Naive thymus-derived CD8-positive, alpha-beta T cell (primary cell): ENCODE results near the gene DGKI. TPM values are rescaled to one million over a fixed set of nuclear protein-coding genes. Genes with fewer than 3 reads are reported as not detected.

Experiments
- ATAC-seq, 2 donors: fragments of 150-1000 bp; cut with Tn5 transposase in 1 of 2; sonication (Bioruptor Pico), chemical (Tn5 transposase) in 1 of 2; 1 replicate in 1 of 2; 2 replicates in 1 of 2; pipeline ENCODE4 v1.10.0; 2021; ENCODE audit warnings: mild to moderate bottlenecking in 2 of 2, moderate library complexity in 2 of 2
- POLR2A ChIA-PET: fragments of 350-600 bp; sonication (Branson Sonifier 250); formaldehyde crosslinking; loops from one replicate; lab custom pipeline; 2021; ENCODE audit warnings: antibody characterized with exemption; lab: Charles Lee
- DNase-seq, 10 donors: peaks; one replicate each; pipeline versions ENCODE4 v3.0.0 to v3.0.0-alpha.2; 2020 to 2022
- H3K27ac Mint-ChIP-seq, 10 donors: one replicate each; pipeline ENCODE4 v1.8.0; 2020 to 2022; ENCODE audit warnings: mild to moderate bottlenecking in 10 of 10, mixed read lengths in 10 of 10, moderate library complexity in 4 of 10, inconsistent platforms in 1 of 10
- H3K27me3 Mint-ChIP-seq, 5 donors: one replicate each; pipeline ENCODE4 v1.8.0; 2021 to 2022; ENCODE audit warnings: mixed read lengths in 5 of 5
- H3K36me3 Mint-ChIP-seq, 3 donors: one replicate each; pipeline ENCODE4 v1.8.0; 2020 to 2022; ENCODE audit warnings: mixed read lengths in 3 of 3, mild to moderate bottlenecking in 2 of 3, inconsistent platforms in 1 of 3
- H3K4me1 Mint-ChIP-seq, 4 donors: one replicate each; pipeline ENCODE4 v1.8.0; 2021 to 2022; ENCODE audit warnings: mixed read lengths in 4 of 4
- H3K4me3 Mint-ChIP-seq, 10 donors: one replicate each; pipeline ENCODE4 v1.8.0; 2020 to 2022; ENCODE audit warnings: mild to moderate bottlenecking in 10 of 10, mixed read lengths in 10 of 10, moderate library complexity in 6 of 10, inconsistent platforms in 1 of 10
- H3K9me3 Mint-ChIP-seq, 9 donors: one replicate each; pipeline ENCODE4 v1.8.0; 2020 to 2022; ENCODE audit warnings: mixed read lengths in 9 of 9, mild to moderate bottlenecking in 3 of 9, inconsistent platforms in 1 of 9, moderate library complexity in 1 of 9
- polyA plus RNA-seq, 3 donors: library from polyadenylated mRNA; unstranded; fragments of 300-500 nt; fragmentation: Illumina TruSeq; gene quantifications; one replicate each; pipeline ENCODE4 v1.2.3, GENCODE V29; 2021
- total RNA-seq, 8 experiments: library from RNA in 2 of 8; stranded (reverse) in 2 of 8; gene quantifications; one replicate each; pipeline ENCODE4 v1.2.3 and lab custom pipeline; 2021 to 2026

DGKI gene
- total and polyA plus RNA-seq, 5 experiments from 2014 or later = 0.01 TPM; not detected in 4

DNA sequence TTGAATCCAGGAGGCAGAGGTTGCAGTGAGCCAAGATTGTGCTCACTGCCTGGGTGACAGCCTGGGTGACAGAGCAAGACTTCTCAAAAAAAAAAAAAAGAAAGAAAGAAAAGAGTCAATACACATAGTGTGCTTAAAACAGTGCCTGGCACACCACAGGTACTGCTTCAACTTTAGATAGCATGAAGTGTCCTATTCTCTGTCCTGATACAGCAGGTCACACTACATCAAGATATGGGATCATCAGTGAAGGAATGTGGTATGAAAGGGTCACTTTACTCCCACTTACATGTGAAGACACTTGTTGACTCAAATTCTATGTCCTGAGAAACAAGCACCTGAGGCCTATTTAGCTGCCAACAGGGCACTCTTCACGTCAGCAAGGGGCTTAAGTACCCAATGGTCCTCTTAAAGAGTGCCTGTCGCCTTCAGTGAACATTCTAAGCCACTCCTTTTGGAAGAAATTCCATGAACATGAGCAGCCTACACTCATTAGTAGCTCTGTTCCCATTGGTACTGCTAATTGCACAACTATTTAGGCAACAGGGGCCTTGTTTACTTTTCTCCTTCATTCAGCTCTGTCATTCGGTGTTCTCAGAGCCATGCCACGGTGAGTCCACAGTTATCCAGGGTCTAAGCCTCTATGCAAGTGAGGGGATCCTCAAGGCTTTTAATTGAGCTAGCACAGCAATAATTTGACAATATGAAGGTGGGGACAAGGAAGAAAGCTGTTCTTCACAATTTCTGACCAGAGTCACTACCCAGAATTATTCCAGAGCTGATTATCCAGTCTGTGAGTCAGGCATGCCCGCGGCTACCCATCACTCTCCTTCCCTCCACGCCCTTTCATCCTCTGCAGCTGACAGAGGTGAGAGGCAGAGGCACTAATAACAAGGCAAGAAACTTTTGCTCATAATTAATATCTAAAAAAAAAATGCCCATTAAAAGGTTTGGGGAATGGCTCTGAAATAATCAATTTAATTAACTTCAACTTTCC lies 446.6 kb downstream of the DGKI start:
- Mint-ChIP-seq H3K36me3 (no peaks in the 10 kb centered on the region), H3K27ac (no peak overlapping the region), H3K4me3 (no peak overlapping the region), H3K4me1 (no peaks in the 10 kb centered on the region), H3K27me3 (peaks cover 0 to 6% (median 0%) of the 10 kb centered on the region in 5 donors), H3K9me3 (peaks cover 0 to 8% (median 0%) of the 10 kb centered on the region in 9 donors)
- ATAC-seq (no peak), DNase-seq (no peak)
- POLR2A ChIA-PET = no interaction called here

DNA sequence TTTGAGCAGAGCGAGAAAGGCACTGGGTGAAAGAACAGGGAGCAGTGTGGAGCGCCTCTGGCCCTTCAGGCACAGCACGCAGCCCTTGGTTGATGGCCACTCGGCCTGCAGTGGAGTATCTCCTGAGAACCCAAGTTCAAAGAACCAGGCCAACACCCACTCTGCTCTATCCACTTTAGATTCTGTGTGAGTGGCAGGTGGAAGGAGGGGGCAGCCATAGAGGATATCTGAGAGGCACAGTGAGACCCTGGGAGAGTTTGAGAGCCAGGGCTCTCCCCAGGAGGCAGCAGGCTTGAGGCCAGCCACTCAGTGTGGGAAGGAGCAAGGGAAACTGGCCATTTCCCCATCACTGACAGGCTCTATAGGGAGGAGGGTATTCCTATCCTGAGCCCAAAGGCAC lies 450.7 kb downstream of the DGKI start:
- H3K36me3 Mint-ChIP-seq = no peaks in the 10 kb centered on the region
- H3K27me3 Mint-ChIP-seq = peaks cover 0 to 5% (median 0%) of the 10 kb centered on the region in 5 donors
- no peak overlapping the region for H3K27ac Mint-ChIP-seq
- no peak overlapping the region for H3K4me3 Mint-ChIP-seq
- DNase-seq (no peak), ATAC-seq (no peak)
- POLR2A ChIA-PET = no interaction called here
- H3K9me3 Mint-ChIP-seq = peaks cover 0 to 15% (median 2%) of the 10 kb centered on the region in 9 donors
- H3K4me1 Mint-ChIP-seq = no peaks in the 10 kb centered on the region

DNA sequence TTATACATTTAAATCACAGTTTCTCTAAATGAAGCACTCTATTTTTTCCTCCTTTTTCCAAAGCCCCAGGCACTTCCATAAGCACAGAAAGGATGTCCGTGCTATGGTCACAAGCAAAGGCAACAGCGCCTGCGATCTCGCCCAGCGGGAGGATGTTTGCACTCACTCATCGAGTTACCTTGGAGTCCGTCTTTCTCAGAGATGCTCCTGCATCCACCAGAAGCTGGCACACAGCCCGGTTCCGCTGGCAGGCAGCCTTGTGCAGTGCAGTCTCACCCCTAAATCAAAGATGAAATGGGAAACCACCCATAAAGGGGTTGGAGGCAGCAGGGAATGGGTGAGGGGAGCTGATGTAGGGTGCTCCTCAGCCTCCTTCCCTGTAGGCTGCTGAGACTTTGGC lies 451.4 kb downstream of the DGKI start:
- H3K27me3 Mint-ChIP-seq = peaks cover 0 to 3% (median 0%) of the 10 kb centered on the region in 5 donors

DNA sequence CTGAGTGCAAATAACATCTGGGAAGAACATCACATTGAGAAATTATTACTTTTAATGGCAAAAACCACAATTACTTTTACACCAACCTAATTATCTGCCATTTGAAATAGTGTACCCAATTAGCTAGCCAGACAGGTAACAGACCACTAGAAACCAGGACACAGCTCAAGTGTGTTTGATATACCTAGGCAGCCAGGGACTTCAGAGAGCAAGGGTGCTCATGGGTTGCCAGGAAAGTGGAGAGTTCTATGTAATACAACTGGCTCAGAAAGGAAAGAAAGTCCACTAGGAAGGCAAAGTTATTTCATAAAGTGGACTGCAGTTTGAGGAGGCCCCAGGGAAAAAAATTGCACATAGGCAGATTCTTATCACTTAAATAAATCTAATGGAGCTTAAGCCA lies 453.2 kb downstream of the DGKI start:
- DNase-seq (no peak), ATAC-seq (no peak)
- Mint-ChIP-seq H3K9me3 (peaks cover 0 to 20% (median 2%) of the 10 kb centered on the region in 9 donors), H3K4me3 (no peak overlapping the region), H3K27me3 (peaks cover 0 to 3% (median 0%) of the 10 kb centered on the region in 5 donors), H3K4me1 (no peaks in the 10 kb centered on the region), H3K36me3 (no peaks in the 10 kb centered on the region), H3K27ac (no peak overlapping the region)
- POLR2A ChIA-PET = no interaction called here

More for the DNA sequence above, 451.4 kb downstream of the DGKI start:
- POLR2A ChIA-PET = no interaction called here
- Mint-ChIP-seq H3K27ac (no peak overlapping the region), H3K9me3 (peaks cover 0 to 20% (median 2%) of the 10 kb centered on the region in 9 donors), H3K4me3 (peak overlapping the region in 1 of 10 donors; percentile 23), H3K36me3 (no peaks in the 10 kb centered on the region), H3K4me1 (no peaks in the 10 kb centered on the region)
- ATAC-seq = no peak
- DNase-seq = no peak

DNA sequence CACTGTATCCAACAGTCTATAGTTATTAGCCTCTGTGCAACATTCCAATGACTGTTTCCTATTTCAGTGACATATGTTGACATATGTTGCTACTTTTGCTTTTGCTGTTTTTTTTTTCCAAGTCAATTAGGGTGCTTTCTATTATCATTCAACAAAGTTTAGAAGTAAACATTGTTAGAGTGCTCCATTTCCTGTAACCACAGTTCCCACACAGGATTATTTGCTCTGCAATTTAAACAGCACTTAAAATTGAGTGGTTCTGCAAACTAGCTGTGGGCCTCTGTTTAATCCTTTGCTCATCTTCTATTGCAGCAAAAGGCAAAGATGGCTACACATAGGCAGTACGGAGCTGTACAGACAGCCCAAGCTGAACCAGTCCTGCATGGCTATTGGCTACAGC lies 456.7 kb downstream of the DGKI start:
- Mint-ChIP-seq H3K4me3 (no peak overlapping the region), H3K9me3 (peaks cover 0 to 20% (median 2%) of the 10 kb centered on the region in 9 donors), H3K4me1 (no peaks in the 10 kb centered on the region), H3K27me3 (peaks cover 0 to 3% (median 0%) of the 10 kb centered on the region in 5 donors), H3K36me3 (no peaks in the 10 kb centered on the region), H3K27ac (no peak overlapping the region)
- DNase-seq = no peak
- POLR2A ChIA-PET = no interaction called here
- no peak for ATAC-seq

DNA sequence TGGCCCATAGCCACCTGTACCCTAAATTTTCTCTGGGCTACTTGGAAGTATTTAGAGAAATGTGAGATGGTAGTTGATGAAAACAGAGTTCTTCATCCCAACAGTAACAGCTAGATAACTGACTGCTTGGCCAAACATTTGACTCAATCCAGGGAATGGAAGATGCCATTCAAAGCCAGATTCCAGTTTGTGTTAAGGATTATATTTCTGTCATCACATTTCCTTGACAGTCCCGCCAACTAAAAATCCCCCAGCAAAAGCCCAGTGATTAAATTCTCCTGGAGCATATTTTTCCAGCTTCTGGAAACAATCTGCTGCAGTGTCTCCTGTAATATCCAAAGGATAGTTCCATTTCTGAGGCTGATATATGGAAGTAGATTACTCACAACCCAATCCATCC lies 457.9 kb downstream of the DGKI start:
- Mint-ChIP-seq H3K27me3 (no peaks in the 10 kb centered on the region), H3K4me3 (no peak overlapping the region), H3K4me1 (no peaks in the 10 kb centered on the region), H3K9me3 (peaks cover 0 to 17% (median 2%) of the 10 kb centered on the region in 9 donors), H3K27ac (no peak overlapping the region), H3K36me3 (no peaks in the 10 kb centered on the region)
- POLR2A ChIA-PET = no interaction called here
- no peak for ATAC-seq
- DNase-seq = no peak

DNA sequence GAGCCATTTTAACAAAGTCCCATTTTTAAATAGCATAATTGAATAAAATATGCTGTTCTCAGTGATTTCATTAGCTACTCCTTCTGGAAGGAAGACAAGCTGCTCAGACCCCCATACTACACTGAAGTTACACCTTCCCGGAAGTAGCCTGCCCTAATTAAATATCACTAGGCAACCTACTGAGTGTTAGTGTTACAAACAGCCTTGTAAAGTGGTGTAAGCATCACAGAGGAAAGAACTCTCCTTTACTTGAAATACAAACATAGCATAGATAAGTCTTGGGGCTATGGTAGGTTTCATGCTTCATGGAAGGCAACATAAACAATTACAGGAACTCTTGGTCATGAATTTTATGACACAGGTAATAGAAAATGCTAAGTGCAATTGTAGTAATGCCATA lies 459.8 kb downstream of the DGKI start:
- DNase-seq (no peak), ATAC-seq (no peak)
- H3K4me3 Mint-ChIP-seq = no peak overlapping the region
- H3K27ac Mint-ChIP-seq = no peak overlapping the region
- no peaks in the 10 kb centered on the region for H3K4me1 Mint-ChIP-seq
- H3K36me3 Mint-ChIP-seq = no peaks in the 10 kb centered on the region
- POLR2A ChIA-PET = no interaction called here
- peaks cover 0 to 17% (median 0%) of the 10 kb centered on the region in 9 donors for H3K9me3 Mint-ChIP-seq
- H3K27me3 Mint-ChIP-seq = no peaks in the 10 kb centered on the region

DNA sequence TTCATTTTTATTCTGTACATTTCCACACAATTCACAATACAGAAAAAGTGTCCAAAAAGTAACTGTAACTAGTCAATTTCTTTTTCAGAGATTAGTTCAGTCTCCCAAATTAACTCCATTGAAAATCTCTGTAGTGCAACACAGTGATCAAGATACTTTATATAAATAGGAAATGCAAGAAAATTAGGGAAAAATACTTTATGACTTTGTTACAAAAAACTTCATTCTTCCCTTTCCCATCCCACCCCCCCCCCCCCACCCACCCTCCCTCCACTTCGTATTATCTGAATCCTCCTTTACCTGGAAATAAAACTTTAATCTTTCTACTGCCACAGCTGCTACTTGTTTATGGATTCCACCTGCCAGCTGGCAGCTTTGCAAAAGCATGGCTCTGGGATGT lies 465.7 kb downstream of the DGKI start:
- POLR2A ChIA-PET = no interaction called here
- H3K9me3 Mint-ChIP-seq = peaks cover 0 to 20% (median 6%) of the 10 kb centered on the region in 9 donors
- ATAC-seq (no peak), DNase-seq (no peak)
- H3K27ac Mint-ChIP-seq = no peak overlapping the region
- no peaks in the 10 kb centered on the region for H3K4me1 Mint-ChIP-seq
- no peaks in the 10 kb centered on the region for H3K36me3 Mint-ChIP-seq
- H3K4me3 Mint-ChIP-seq = no peak overlapping the region
- H3K27me3 Mint-ChIP-seq = no peaks in the 10 kb centered on the region

DNA sequence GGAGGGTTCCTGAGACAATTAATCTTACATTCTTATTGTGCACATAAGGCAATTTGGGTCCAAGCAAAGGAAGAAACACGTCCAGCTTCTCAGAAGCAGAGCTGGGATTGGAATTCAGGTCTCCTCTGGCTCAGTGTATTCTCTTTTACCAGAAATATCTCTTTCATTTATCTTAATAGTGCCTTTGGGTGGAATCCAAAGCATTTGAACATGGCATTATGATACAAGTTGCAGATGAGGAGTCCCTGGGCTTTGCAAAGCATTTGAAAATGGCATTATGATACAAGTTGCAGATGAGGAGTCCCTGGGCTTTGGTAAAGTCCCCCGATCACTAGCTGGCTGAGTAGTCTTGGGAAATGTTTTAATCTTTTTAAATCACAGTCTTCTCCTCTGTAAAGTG lies 473.3 kb downstream of the DGKI start:
- Mint-ChIP-seq H3K27me3 (peaks cover 0 to 3% (median 0%) of the 10 kb centered on the region in 5 donors), H3K4me3 (no peak overlapping the region), H3K36me3 (no peaks in the 10 kb centered on the region), H3K27ac (no peak overlapping the region), H3K9me3 (peaks cover 0 to 14% (median 2%) of the 10 kb centered on the region in 9 donors), H3K4me1 (no peaks in the 10 kb centered on the region)
- DNase-seq = no peak
- ATAC-seq = no peak
- POLR2A ChIA-PET = no interaction called here

DNA sequence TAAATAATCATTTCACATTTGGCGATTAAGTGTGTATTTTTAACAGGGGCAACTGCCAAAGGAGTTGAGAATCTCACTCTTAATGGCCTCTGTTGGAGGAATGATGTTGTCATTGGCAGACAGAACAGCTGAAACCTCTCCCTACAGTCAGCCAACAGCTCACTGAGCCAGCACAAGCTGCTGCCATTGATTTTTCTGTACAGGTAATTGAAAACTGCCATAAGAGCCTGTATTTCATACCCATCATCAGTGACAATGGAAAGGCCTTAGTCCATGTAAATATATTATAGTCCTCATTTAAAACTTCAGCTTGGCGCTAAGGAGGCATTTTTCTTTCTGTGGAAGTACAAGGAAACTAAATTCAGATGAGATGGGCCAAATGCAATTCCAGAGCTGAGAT lies 475.2 kb downstream of the DGKI start:
- DNase-seq (no peak), ATAC-seq (no peak)
- Mint-ChIP-seq H3K27ac (no peak overlapping the region), H3K4me3 (no peak overlapping the region), H3K4me1 (no peaks in the 10 kb centered on the region), H3K9me3 (peaks cover 0 to 10% (median 0%) of the 10 kb centered on the region in 9 donors), H3K36me3 (no peaks in the 10 kb centered on the region), H3K27me3 (peaks cover 0 to 3% (median 0%) of the 10 kb centered on the region in 5 donors)
- POLR2A ChIA-PET = no interaction called here

DNA sequence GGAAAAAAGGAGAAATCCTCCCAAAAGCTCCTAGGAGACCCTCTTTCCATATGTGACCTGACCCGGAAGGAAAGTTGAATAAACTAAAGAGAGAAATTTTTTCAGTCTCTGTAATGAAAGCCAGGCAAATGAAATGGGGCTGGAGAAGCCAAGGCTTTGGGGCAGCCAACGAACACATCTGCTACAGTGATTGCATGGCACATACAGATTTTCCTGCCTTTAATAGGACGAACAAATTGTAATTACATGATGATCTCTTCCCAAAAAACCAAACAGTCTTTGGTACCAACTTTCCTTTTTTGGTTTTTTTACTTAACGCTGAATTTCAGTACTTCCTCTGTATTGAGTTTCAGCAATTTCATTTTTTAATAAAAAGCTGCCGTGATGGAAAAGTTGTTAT lies 479.8 kb downstream of the DGKI start:
- H3K4me3 Mint-ChIP-seq = no peak overlapping the region
- POLR2A ChIA-PET = no interaction called here

DNA sequence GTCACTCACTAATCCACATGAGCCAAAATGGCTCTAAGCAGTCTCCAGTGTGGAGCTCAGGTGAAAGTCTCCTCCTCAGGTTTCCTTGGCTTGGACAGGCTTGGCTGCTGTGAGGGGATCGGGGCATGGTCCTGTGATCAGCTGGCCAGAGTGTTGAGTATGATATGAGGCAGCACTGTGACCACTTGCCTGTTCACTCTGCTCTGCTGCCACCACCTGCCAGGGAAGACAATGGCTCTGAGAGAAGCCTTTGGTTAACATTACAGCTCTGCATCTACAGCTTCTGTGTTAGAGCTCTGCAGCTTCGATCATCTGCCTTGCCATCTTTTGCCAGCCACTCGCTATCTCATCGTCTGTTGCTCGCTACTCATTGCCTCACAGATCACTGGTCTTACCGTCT lies 483.1 kb downstream of the DGKI start:
- Mint-ChIP-seq H3K9me3 (peaks cover 0 to 40% (median 17%) of the 10 kb centered on the region in 9 donors), H3K4me1 (no peaks in the 10 kb centered on the region), H3K27ac (no peak overlapping the region), H3K27me3 (no peaks in the 10 kb centered on the region), H3K4me3 (no peak overlapping the region), H3K36me3 (peaks cover 0 to 3% (median 0%) of the 10 kb centered on the region in 3 donors)
- POLR2A ChIA-PET = no interaction called here
- ATAC-seq = no peak
- DNase-seq = no peak

More for the DNA sequence above, 479.8 kb downstream of the DGKI start:
- no peaks in the 10 kb centered on the region for H3K27me3 Mint-ChIP-seq
- peaks cover 0 to 16% (median 9%) of the 10 kb centered on the region in 9 donors for H3K9me3 Mint-ChIP-seq
- H3K4me1 Mint-ChIP-seq = no peaks in the 10 kb centered on the region
- H3K27ac Mint-ChIP-seq = no peak overlapping the region
- ATAC-seq (no peak), DNase-seq (no peak)
- no peaks in the 10 kb centered on the region for H3K36me3 Mint-ChIP-seq

DNA sequence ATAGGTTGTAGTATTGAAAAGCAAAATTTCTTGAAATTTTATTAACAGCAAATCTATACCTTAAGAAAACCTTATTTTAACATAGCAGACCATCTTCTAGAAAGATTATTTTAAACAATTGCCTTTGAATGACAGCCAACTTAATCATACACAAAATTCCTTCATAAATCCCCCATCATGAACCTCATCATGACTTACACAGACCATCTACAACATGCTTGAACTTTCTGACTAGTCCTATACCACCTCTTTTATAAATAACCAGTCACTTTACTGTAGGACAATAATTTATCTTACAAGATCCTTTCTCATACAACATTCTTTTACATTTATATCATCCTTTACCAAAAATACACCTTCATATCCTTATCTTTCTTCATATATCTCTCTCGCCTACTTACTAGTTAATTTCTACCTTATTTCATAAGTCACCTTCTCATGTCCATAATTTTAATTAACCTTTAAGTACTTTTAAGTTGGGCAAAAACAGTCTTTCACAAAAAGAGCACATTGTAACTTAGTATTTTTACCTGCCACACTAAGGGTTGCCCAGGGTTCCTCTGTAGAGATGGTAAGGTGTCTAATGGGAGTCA lies 486.6 kb downstream of the DGKI start:
- Mint-ChIP-seq H3K4me3 (no peak overlapping the region), H3K27me3 (no peaks in the 10 kb centered on the region), H3K27ac (no peak overlapping the region), H3K36me3 (peaks cover 0 to 3% (median 0%) of the 10 kb centered on the region in 3 donors), H3K4me1 (no peaks in the 10 kb centered on the region), H3K9me3 (peaks cover 0 to 40% (median 18%) of the 10 kb centered on the region in 9 donors)
- DNase-seq (no peak), ATAC-seq (no peak)
- POLR2A ChIA-PET = no interaction called here
